ENCODE measurements around the gene MEF2C.
"Not testable (repeated sequence)": the region's sequence is repeated elsewhere in the genome, so short reads cannot be mapped to it uniquely, and the experiment has no call there.

The MEF2C gene

GRCh38 chr5:88860501-88860900, 22.5 kb downstream of the MEF2C start:
- DNase-seq: no peak

- no peak for DNase-seq
Observed at GRCh38 chr5:88858392-88858791, 24.6 kb downstream of the MEF2C start.

GRCh38 chr5:88856381-88856780, 26.6 kb downstream of the MEF2C start:
- not testable (repeated sequence) for DNase-seq

GRCh38 chr5:88854769-88855168, 28.2 kb downstream of the MEF2C start:
- DNase-seq: no peak

- no peak for DNase-seq
Observed at GRCh38 chr5:88847420-88847819, 35.6 kb downstream of the MEF2C start.

GRCh38 chr5:88846434-88846833, 36.5 kb downstream of the MEF2C start:
- no peak for DNase-seq

- no peak for DNase-seq
Observed at GRCh38 chr5:88845081-88845697, 37.8 kb downstream of the MEF2C start.

- DNase-seq: no peak
Observed at GRCh38 chr5:88842784-88843183, 40.2 kb downstream of the MEF2C start.

- DNase-seq: no peak
Observed at GRCh38 chr5:88841212-88841611, 41.8 kb downstream of the MEF2C start.

GRCh38 chr5:88840495-88840894, 42.5 kb downstream of the MEF2C start:
- no peak for DNase-seq

GRCh38 chr5:88839238-88839637, 43.7 kb downstream of the MEF2C start:
- no peak for DNase-seq

- DNase-seq: no peak
Observed at GRCh38 chr5:88838500-88838899, 44.5 kb downstream of the MEF2C start.

- no peak for DNase-seq
Observed at GRCh38 chr5:88837817-88838216, 45.2 kb downstream of the MEF2C start.

GRCh38 chr5:88837222-88837621, 45.8 kb downstream of the MEF2C start:
- DNase-seq: no peak

- no peak for DNase-seq
Observed at GRCh38 chr5:88836195-88836838, 46.7 kb downstream of the MEF2C start.

GRCh38 chr5:88834499-88834898, 48.5 kb downstream of the MEF2C start:
- DNase-seq: no peak

GRCh38 chr5:88834131-88834462, 48.9 kb downstream of the MEF2C start:
- DNase-seq: no peak

- DNase-seq: peak; percentile 20
Observed at GRCh38 chr5:88833371-88834130, 49.4 kb downstream of the MEF2C start.

- DNase-seq: no peak
Observed at GRCh38 chr5:88831816-88832215, 51.2 kb downstream of the MEF2C start.

GRCh38 chr5:88830567-88830966, 52.4 kb downstream of the MEF2C start:
- DNase-seq: no peak

GRCh38 chr5:88829775-88830174, 53.2 kb downstream of the MEF2C start:
- DNase-seq: no peak

- no peak for DNase-seq
Observed at GRCh38 chr5:88829054-88829453, 53.9 kb downstream of the MEF2C start.

- no peak for DNase-seq
Observed at GRCh38 chr5:88827997-88828396, 55.0 kb downstream of the MEF2C start.

Measured in stimulated activated CD4-positive, alpha-beta T cell treated with anti-CD3 and anti-CD28 coated beads, Interleukin-4, amount 100 ng/mL, for 1 hour (primary cell).